AG20443 (cell line): ENCODE measurements around the gene SELL.
"Not testable (repeated sequence)": the region's sequence is repeated elsewhere in the genome, so short reads cannot be mapped to it uniquely, and the experiment has no call there.

Experiments used
- DNase-seq: peaks from one replicate; pipeline ENCODE4 v3.0.0; 2012; ENCODE audit warnings: low spot score, mixed read lengths

SELL gene

GRCh38 chr1:169704797-169705196 is 6.6 kb downstream of the SELL start:
- no peak for DNase-seq

GRCh38 chr1:169701261-169702005 is 10.0 kb downstream of the SELL start:
- DNase-seq = no peak

- DNase-seq = no peak
These were observed 11.7 kb downstream of the SELL start for GRCh38 chr1:169699707-169700106.

- no peak for DNase-seq
These were observed 12.4 kb downstream of the SELL start for GRCh38 chr1:169698976-169699375.

GRCh38 chr1:169697755-169698154 is 13.7 kb downstream of the SELL start:
- DNase-seq = no peak

- no peak for DNase-seq
These were observed 14.9 kb downstream of the SELL start for GRCh38 chr1:169696273-169697100.

GRCh38 chr1:169694304-169695075 is 16.9 kb downstream of the SELL start:
- DNase-seq = no peak

GRCh38 chr1:169692756-169693460 is 18.5 kb downstream of the SELL start:
- no peak for DNase-seq

GRCh38 chr1:169690489-169690888 is 20.9 kb downstream of the SELL start:
- no peak for DNase-seq

GRCh38 chr1:169689395-169689794 is 22.0 kb downstream of the SELL start:
- DNase-seq = no peak

- not testable (repeated sequence) for DNase-seq
These were observed 23.0 kb downstream of the SELL start for GRCh38 chr1:169688377-169688776.

- no peak for DNase-seq
These were observed 27.8 kb downstream of the SELL start for GRCh38 chr1:169683661-169684060.

- DNase-seq = not testable (repeated sequence)
These were observed 28.3 kb downstream of the SELL start for GRCh38 chr1:169683168-169683567.

GRCh38 chr1:169682071-169682470 is 29.3 kb downstream of the SELL start:
- no peak for DNase-seq

- DNase-seq = no peak
These were observed 30.3 kb downstream of the SELL start for GRCh38 chr1:169681140-169681539.

GRCh38 chr1:169680377-169681019 is 30.9 kb downstream of the SELL start:
- DNase-seq = no peak

GRCh38 chr1:169679692-169680091 is 31.7 kb downstream of the SELL start:
- no peak for DNase-seq

GRCh38 chr1:169676001-169676400 is 35.4 kb downstream of the SELL start:
- no peak for DNase-seq

GRCh38 chr1:169670836-169671235 is 40.6 kb downstream of the SELL start:
- no peak for DNase-seq

GRCh38 chr1:169670244-169670643 is 41.2 kb downstream of the SELL start:
- DNase-seq = not testable (repeated sequence)
